Neural cell (in vitro differentiated cells): ENCODE measurements around the gene PGM3.

Experiments used
- CTCF ChIP-seq: fragments of 450-650 bp; IDR thresholded peaks from 2 replicates; pipeline ENCODE4 v1.5.1; 2014; ENCODE audit warnings: antibody characterized with exemption, mild to moderate bottlenecking, moderate library complexity; ENCODE audit not compliant: poor library complexity, severe bottlenecking
- EP300 ChIP-seq: fragments of 450-650 bp; conservative IDR thresholded peaks from 2 replicates; pipeline ENCODE4 v1.6.1; 2014; ENCODE audit warnings: antibody characterized with exemption, mild to moderate bottlenecking, moderate library complexity; ENCODE audit not compliant: poor library complexity, severe bottlenecking
- EZH2 ChIP-seq: fragments of 200-600, 300-800 bp; shearing (Covaris generic), sonication (generic); IDR thresholded peaks from 2 replicates; pipeline ENCODE4 v1.6.1; 2014; ENCODE audit warnings: antibody characterized with exemption, low read length, borderline replicate concordance, mild to moderate bottlenecking; ENCODE audit not compliant: insufficient read depth, poor library complexity, severe bottlenecking
- POLR2AphosphoS5 ChIP-seq: IDR thresholded peaks from 2 replicates; pipeline ENCODE4 v1.6.1; 2012
- RAD21 ChIP-seq: fragments of 450-650 bp; conservative IDR thresholded peaks from 2 replicates; pipeline ENCODE4 v1.6.1; 2014; ENCODE audit warnings: antibody characterized with exemption, mild to moderate bottlenecking, moderate library complexity
- SMC3 ChIP-seq: fragments of 450-650 bp; conservative IDR thresholded peaks from 2 replicates; pipeline ENCODE4 v1.6.1; 2014; ENCODE audit warnings: antibody characterized with exemption, mild to moderate bottlenecking, moderate library complexity; ENCODE audit not compliant: poor library complexity
- TAF1 ChIP-seq: IDR thresholded peaks from 2 replicates; pipeline ENCODE4 v1.6.1; 2012; ENCODE audit warnings: low read depth
- TF ChIP-seq, protein P1 (sequence below): IDR thresholded peaks from 2 replicates; pipeline ENCODE4 v1.6.1; 2012; ENCODE audit warnings: borderline replicate concordance

DNA sequence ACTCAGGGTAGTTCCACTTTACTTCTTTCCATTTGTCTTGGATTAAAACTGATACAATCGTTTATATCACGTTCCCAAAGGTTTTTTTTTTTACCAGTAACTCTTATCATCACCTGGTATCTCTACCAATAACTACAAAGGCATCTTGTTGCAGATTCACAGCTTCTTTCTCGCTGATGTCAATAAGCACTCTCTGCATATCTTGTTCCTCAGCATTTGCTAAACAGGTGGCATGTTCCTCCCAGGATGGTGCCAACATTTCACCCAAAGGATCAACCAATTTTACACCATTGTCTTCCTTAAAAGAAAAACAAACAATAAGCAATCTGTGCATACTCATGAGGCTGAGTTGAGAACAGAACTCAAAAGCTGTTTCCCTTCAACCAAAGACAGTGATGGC lies 4.6 kb downstream of the PGM3 start:
- TF ChIP-seq EP300, result no peak
- no peak for TF ChIP-seq EZH2
- no peak for TF ChIP-seq CTCF
- no peak for TF ChIP-seq POLR2AphosphoS5
- TF ChIP-seq SMC3, result no peak
- TF ChIP-seq, protein P1, sequence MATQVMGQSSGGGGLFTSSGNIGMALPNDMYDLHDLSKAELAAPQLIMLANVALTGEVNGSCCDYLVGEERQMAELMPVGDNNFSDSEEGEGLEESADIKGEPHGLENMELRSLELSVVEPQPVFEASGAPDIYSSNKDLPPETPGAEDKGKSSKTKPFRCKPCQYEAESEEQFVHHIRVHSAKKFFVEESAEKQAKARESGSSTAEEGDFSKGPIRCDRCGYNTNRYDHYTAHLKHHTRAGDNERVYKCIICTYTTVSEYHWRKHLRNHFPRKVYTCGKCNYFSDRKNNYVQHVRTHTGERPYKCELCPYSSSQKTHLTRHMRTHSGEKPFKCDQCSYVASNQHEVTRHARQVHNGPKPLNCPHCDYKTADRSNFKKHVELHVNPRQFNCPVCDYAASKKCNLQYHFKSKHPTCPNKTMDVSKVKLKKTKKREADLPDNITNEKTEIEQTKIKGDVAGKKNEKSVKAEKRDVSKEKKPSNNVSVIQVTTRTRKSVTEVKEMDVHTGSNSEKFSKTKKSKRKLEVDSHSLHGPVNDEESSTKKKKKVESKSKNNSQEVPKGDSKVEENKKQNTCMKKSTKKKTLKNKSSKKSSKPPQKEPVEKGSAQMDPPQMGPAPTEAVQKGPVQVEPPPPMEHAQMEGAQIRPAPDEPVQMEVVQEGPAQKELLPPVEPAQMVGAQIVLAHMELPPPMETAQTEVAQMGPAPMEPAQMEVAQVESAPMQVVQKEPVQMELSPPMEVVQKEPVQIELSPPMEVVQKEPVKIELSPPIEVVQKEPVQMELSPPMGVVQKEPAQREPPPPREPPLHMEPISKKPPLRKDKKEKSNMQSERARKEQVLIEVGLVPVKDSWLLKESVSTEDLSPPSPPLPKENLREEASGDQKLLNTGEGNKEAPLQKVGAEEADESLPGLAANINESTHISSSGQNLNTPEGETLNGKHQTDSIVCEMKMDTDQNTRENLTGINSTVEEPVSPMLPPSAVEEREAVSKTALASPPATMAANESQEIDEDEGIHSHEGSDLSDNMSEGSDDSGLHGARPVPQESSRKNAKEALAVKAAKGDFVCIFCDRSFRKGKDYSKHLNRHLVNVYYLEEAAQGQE, result no peak
- no peak for TF ChIP-seq TAF1
- no peak for TF ChIP-seq RAD21
